ENCODE results near the gene TMEM63A. TPM values are rescaled to one million over a fixed set of nuclear protein-coding genes. Genes with fewer than 3 reads are reported as not detected.

TMEM63A gene
- total RNA-seq, 2 donors from 2014 or later = 141 to 192 TPM

GRCh38 chr1:225823811-225824261, 58.3 kb downstream of the TMEM63A start:
- no peak for DNase-seq (ENCODE audit: low spot score)
- intact Hi-C loops (cut with DNase I) = no loop called here
- Histone ChIP-seq H3K9me3 (no peaks in the 10 kb centered on the region), H3K27me3 (replicated peaks; ENCODE audit: insufficient read depth) (no peaks in the 10 kb centered on the region), H3K4me1 (replicated peaks) (peaks cover 4% of the 10 kb centered on the region), H3K27ac (no peak overlapping the region), H3K4me3 (no peak overlapping the region), H3K36me3 (no peaks in the 10 kb centered on the region)
- WGBS = 73% methylated on average over 12 of the region's 12 CpGs
- TF ChIP-seq POLR2AphosphoS5 (IDR thresholded peaks at IDR 0.05) = no peak
- TF ChIP-seq, protein P1, sequence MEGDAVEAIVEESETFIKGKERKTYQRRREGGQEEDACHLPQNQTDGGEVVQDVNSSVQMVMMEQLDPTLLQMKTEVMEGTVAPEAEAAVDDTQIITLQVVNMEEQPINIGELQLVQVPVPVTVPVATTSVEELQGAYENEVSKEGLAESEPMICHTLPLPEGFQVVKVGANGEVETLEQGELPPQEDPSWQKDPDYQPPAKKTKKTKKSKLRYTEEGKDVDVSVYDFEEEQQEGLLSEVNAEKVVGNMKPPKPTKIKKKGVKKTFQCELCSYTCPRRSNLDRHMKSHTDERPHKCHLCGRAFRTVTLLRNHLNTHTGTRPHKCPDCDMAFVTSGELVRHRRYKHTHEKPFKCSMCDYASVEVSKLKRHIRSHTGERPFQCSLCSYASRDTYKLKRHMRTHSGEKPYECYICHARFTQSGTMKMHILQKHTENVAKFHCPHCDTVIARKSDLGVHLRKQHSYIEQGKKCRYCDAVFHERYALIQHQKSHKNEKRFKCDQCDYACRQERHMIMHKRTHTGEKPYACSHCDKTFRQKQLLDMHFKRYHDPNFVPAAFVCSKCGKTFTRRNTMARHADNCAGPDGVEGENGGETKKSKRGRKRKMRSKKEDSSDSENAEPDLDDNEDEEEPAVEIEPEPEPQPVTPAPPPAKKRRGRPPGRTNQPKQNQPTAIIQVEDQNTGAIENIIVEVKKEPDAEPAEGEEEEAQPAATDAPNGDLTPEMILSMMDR (IDR thresholded peaks at IDR 0.05) = no peak
- TF ChIP-seq POLR2A (IDR thresholded peaks at IDR 0.05) = no peak

GRCh38 chr1:225822655-225823403, 59.4 kb downstream of the TMEM63A start:
- H3K36me3 ChIP-seq = no peaks in the 10 kb centered on the region
- TF ChIP-seq, protein P1 (IDR thresholded peaks at IDR 0.05) = no peak
- no peak for TF ChIP-seq POLR2A (IDR thresholded peaks at IDR 0.05)
- TF ChIP-seq POLR2AphosphoS5 (IDR thresholded peaks at IDR 0.05) = no peak
- peaks cover 5% of the 10 kb centered on the region for H3K4me1 ChIP-seq (replicated peaks)
- H3K27ac ChIP-seq = no peak overlapping the region
- no peaks in the 10 kb centered on the region for H3K27me3 ChIP-seq (replicated peaks; ENCODE audit: insufficient read depth)
- intact Hi-C loops (cut with DNase I) = no loop called here
- no peaks in the 10 kb centered on the region for H3K9me3 ChIP-seq
- 82% methylated on average over 12 of the region's 12 CpGs for WGBS
- DNase-seq (ENCODE audit: low spot score) = no peak
- no peak overlapping the region for H3K4me3 ChIP-seq

DNA sequence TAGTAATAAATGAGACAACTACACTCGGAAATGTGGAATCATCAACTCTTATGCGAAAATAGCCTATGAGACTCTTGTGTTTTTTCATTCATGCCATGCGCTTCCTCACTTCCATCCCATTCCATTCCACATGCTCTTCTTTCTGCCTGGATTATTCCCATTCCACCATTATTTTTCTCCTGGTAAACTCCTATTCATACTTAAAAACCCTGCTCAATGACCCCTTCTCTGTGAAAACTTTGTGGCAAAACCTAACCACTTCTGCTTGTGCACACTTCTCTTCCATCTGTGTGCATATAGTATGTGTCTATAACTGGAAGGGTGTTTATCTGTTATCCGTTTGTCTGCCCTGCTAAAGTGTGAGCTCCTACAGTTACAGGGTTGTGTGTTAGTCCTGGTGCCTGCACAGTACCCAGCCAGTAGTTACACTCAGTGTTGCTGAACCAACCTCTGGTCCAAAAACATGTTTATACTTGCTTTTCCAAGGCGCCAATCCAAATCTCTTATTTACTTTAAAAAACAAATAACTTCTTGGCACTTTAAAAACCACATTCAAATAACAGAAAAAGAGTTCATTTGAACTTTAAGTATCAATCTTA, 61.6 kb downstream of the TMEM63A start:
- Histone ChIP-seq H3K9me3 (no peaks in the 10 kb centered on the region), H3K27ac (peak overlapping the region; percentile 30 to 56), H3K36me3 (no peaks in the 10 kb centered on the region), H3K4me1 (replicated peaks) (peaks cover 18% of the 10 kb centered on the region), H3K27me3 (replicated peaks; ENCODE audit: insufficient read depth) (no peaks in the 10 kb centered on the region), H3K4me3 (no peak overlapping the region)
- TF ChIP-seq, protein P1 (IDR thresholded peaks at IDR 0.05) = no peak
- TF ChIP-seq POLR2AphosphoS5 (IDR thresholded peaks at IDR 0.05) (peak; percentile 75), POLR2A (IDR thresholded peaks at IDR 0.05) (no peak)
- WGBS = 63% methylated on average over 5 of the region's 5 CpGs
- intact Hi-C loops (cut with DNase I) = no loop called here
- peak; percentile 76 for DNase-seq (ENCODE audit: low spot score)

GRCh38 chr1:225819346-225820192, 62.6 kb downstream of the TMEM63A start:
- peaks cover 14% of the 10 kb centered on the region for H3K4me1 ChIP-seq (replicated peaks)

More at GRCh38 chr1:225819346-225820192, 62.6 kb downstream of the TMEM63A start:
- no peaks in the 10 kb centered on the region for H3K36me3 ChIP-seq
- no peaks in the 10 kb centered on the region for H3K27me3 ChIP-seq (replicated peaks; ENCODE audit: insufficient read depth)
- no peaks in the 10 kb centered on the region for H3K9me3 ChIP-seq
- intact Hi-C loops (cut with DNase I) = loop anchor here (2.0 kb wide), 1 partner anchor 13 kb away; no protein-coding TSS in a partner anchor
- 71% methylated on average over 12 of the region's 12 CpGs for WGBS
- no peak overlapping the region for H3K4me3 ChIP-seq
- H3K27ac ChIP-seq = peak overlapping the region; percentile 30 to 56
- TF ChIP-seq, protein P1 (IDR thresholded peaks at IDR 0.05) = no peak
- no peak for DNase-seq (ENCODE audit: low spot score)
